ENCODE results near the gene THAP12.
"Not testable (repeated sequence)": the region's sequence is repeated elsewhere in the genome, so short reads cannot be mapped to it uniquely, and the experiment has no call there.

The THAP12 gene, protein sequence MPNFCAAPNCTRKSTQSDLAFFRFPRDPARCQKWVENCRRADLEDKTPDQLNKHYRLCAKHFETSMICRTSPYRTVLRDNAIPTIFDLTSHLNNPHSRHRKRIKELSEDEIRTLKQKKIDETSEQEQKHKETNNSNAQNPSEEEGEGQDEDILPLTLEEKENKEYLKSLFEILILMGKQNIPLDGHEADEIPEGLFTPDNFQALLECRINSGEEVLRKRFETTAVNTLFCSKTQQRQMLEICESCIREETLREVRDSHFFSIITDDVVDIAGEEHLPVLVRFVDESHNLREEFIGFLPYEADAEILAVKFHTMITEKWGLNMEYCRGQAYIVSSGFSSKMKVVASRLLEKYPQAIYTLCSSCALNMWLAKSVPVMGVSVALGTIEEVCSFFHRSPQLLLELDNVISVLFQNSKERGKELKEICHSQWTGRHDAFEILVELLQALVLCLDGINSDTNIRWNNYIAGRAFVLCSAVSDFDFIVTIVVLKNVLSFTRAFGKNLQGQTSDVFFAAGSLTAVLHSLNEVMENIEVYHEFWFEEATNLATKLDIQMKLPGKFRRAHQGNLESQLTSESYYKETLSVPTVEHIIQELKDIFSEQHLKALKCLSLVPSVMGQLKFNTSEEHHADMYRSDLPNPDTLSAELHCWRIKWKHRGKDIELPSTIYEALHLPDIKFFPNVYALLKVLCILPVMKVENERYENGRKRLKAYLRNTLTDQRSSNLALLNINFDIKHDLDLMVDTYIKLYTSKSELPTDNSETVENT

DNA sequence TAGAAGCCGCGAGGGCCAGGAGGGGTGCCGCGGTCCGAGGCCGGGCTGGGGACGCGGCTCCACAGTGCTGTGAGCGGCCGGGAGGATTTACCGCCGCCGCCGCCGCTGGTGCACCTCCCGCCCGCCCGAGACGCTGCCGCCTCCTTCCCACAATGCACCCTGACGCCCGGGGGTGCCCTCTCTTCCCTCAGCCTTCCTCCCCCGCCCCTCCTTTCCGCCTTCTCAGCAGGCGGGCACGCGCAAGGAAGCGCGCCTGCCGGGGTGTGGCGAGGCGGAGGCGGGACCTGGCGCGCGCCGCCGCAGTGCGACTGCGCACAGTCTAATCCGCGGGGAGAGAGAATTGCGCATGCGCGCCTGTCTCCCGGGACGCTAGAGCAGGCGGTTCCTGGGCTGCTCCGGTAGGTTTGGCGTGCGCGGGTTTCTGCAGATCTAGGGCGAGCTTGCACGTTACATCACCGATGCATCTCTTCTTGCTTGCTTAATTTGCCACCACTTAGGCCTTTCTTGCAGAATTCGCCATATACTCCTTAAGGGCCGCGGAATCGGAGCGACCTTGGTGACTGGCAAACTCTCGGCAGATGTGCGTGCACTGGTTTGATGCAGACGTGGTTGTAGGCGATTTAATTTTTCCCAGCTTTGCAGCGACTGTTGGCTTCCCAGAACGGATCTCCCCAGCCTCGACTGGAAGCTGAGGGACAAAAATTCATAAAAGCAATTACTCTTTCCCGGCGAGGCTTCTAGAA, at the start of gene THAP12, which contains the start of gene GVQW3:
TSS of gene THAP12 (minus strand) at position 156 of the 743 bp plus-strand sequence. CDS start 296 bp downstream, outside the sequence.
TSS of gene GVQW3 (plus strand) at position 347 of the 743 bp plus-strand sequence. CDS start 506 bp downstream, outside the sequence.
- H3K9me3 ChIP-seq (ENCODE audit: control insufficient read depth in 2 of 2, low read length in 2 of 2), result no peaks in the 10 kb centered on the region
- peak within 1 kb of the TSS; percentile 95 to 96 for H3K4me3 ChIP-seq (ENCODE audit: low read length in 2 of 2)
- peaks cover 0 to 2% of the 10 kb centered on the region in 2 donors for H3K36me3 ChIP-seq (ENCODE audit: control insufficient read depth in 2 of 2, insufficient read depth in 2 of 2, low read length in 2 of 2)
- peaks cover 21% of the 10 kb centered on the region for H3K4me1 ChIP-seq (ENCODE audit: control insufficient read depth, insufficient read depth, low read length)
- H3K27me3 ChIP-seq (ENCODE audit: control insufficient read depth in 1 of 2, insufficient read depth in 2 of 2, low read length in 2 of 2), result no peaks in the 10 kb centered on the region
- H3K9ac ChIP-seq (ENCODE audit: low read length in 2 of 2), result peak within 1 kb of the TSS; percentile 81 to 85
- H3K27ac ChIP-seq (ENCODE audit: low read length), result peak within 1 kb of the TSS; percentile 64

DNA sequence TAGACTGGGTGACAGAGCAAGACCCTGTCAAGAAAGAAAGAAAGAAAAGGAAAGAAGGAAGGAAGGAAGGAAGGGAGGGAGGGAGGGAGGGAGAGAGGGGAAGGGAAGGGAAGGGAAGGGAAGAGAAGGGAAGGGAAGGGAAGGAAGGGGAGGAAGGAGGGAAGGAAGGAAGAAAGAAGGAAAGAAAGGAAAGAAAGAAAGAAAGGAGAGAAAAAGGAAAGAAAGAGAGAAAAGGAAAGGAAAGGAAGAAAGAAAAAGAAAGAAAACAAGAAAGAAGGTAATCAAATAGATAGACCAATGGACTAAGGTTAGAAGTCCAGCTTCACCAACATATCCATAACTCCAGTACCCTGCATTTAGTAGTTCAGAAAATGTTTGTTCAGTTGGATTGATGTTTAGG, 45.7 kb upstream of the THAP12 start:
- H3K27ac ChIP-seq (ENCODE audit: low read length), result no peak overlapping the region
- H3K36me3 ChIP-seq (ENCODE audit: control insufficient read depth in 2 of 2, insufficient read depth in 2 of 2, low read length in 2 of 2), result no peaks in the 10 kb centered on the region
- no peaks in the 10 kb centered on the region for H3K9me3 ChIP-seq (ENCODE audit: control insufficient read depth in 2 of 2, low read length in 2 of 2)
- H3K9ac ChIP-seq (ENCODE audit: low read length in 2 of 2), result no peak overlapping the region
- no peaks in the 10 kb centered on the region for H3K4me1 ChIP-seq (ENCODE audit: control insufficient read depth, insufficient read depth, low read length)
- H3K4me3 ChIP-seq (ENCODE audit: low read length in 2 of 2), result no peak overlapping the region
- peaks cover 0 to 3% of the 10 kb centered on the region in 2 donors for H3K27me3 ChIP-seq (ENCODE audit: control insufficient read depth in 1 of 2, insufficient read depth in 2 of 2, low read length in 2 of 2)

DNA sequence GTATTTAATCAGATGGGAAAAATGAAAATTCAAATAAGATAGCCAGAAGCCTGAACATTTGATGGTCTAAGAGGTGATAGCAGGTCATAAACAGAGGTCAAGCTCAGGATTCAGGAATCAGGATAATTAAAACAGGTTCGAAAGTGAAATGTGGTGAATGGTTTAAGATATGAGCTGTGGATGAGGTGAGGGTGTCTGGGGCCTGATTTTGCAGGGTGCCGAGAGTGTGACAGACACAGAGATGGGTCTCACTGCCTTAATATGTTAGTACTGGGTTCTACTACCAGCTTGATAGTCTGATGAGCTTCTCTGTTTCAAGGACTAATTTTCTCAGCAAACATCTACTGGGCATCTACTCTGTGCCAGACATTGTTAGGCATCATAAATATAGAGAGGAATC, 44.0 kb upstream of the THAP12 start:
- Histone ChIP-seq H3K4me3 (ENCODE audit: low read length in 2 of 2) (no peak overlapping the region), H3K9me3 (ENCODE audit: control insufficient read depth in 2 of 2, low read length in 2 of 2) (no peaks in the 10 kb centered on the region), H3K27me3 (ENCODE audit: control insufficient read depth in 1 of 2, insufficient read depth in 2 of 2, low read length in 2 of 2) (peaks cover 0 to 3% of the 10 kb centered on the region in 2 donors)

DNA sequence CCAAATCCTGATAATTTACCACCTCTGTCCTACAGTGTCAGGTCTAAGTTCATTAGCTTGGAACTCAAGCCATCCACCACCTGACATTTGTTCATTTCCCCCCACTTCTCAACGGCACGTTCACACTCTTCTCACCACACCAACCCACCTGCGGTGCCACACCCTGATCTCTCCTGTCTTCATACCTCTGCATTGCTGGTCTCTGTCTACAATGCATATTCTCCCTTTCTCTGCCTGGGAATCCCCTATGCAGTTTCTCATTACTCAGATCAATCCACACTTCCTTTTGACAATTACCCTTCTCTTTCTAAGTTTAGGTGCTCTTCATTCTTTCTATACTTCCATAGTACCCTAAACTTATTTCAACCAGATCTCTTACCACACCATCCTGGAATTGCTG, 43.4 kb upstream of the THAP12 start:
- Histone ChIP-seq H3K27me3 (ENCODE audit: control insufficient read depth in 1 of 2, insufficient read depth in 2 of 2, low read length in 2 of 2) (peaks cover 0 to 3% of the 10 kb centered on the region in 2 donors), H3K9me3 (ENCODE audit: control insufficient read depth in 2 of 2, low read length in 2 of 2) (no peaks in the 10 kb centered on the region), H3K36me3 (ENCODE audit: control insufficient read depth in 2 of 2, insufficient read depth in 2 of 2, low read length in 2 of 2) (no peaks in the 10 kb centered on the region), H3K27ac (ENCODE audit: low read length) (no peak overlapping the region), H3K9ac (ENCODE audit: low read length in 2 of 2) (no peak overlapping the region), H3K4me3 (ENCODE audit: low read length in 2 of 2) (no peak overlapping the region), H3K4me1 (ENCODE audit: control insufficient read depth, insufficient read depth, low read length) (no peaks in the 10 kb centered on the region)

More for the DNA sequence above, 44.0 kb upstream of the THAP12 start:
- H3K4me1 ChIP-seq (ENCODE audit: control insufficient read depth, insufficient read depth, low read length), result no peaks in the 10 kb centered on the region
- H3K27ac ChIP-seq (ENCODE audit: low read length), result no peak overlapping the region
- no peak overlapping the region for H3K9ac ChIP-seq (ENCODE audit: low read length in 2 of 2)
- H3K36me3 ChIP-seq (ENCODE audit: control insufficient read depth in 2 of 2, insufficient read depth in 2 of 2, low read length in 2 of 2), result no peaks in the 10 kb centered on the region

DNA sequence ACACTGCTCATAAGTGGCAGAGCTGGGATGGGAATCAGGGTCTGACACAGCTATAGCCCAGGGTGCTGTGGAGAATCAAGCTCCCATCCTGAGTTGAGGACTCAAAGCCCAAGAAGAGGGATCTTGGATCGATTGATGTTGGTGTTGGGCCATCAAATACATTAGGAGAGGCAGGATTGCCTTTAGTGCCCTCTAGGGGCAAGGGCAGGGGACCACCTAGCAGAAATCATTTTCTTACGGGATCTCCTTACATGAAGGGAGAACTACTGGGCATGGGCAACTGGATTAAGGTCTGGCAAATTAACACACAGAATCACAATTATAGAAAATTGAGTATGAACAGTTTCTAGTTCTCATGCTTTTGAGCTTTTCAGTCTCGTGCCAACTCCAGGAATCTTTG, 39.0 kb upstream of the THAP12 start:
- Histone ChIP-seq H3K4me1 (ENCODE audit: control insufficient read depth, insufficient read depth, low read length) (no peaks in the 10 kb centered on the region), H3K27me3 (ENCODE audit: control insufficient read depth in 1 of 2, insufficient read depth in 2 of 2, low read length in 2 of 2) (peaks cover 0 to 3% of the 10 kb centered on the region in 2 donors), H3K9me3 (ENCODE audit: control insufficient read depth in 2 of 2, low read length in 2 of 2) (no peaks in the 10 kb centered on the region), H3K36me3 (ENCODE audit: control insufficient read depth in 2 of 2, insufficient read depth in 2 of 2, low read length in 2 of 2) (no peaks in the 10 kb centered on the region), H3K27ac (ENCODE audit: low read length) (no peak overlapping the region), H3K4me3 (ENCODE audit: low read length in 2 of 2) (no peak overlapping the region), H3K9ac (ENCODE audit: low read length in 2 of 2) (no peak overlapping the region)

DNA sequence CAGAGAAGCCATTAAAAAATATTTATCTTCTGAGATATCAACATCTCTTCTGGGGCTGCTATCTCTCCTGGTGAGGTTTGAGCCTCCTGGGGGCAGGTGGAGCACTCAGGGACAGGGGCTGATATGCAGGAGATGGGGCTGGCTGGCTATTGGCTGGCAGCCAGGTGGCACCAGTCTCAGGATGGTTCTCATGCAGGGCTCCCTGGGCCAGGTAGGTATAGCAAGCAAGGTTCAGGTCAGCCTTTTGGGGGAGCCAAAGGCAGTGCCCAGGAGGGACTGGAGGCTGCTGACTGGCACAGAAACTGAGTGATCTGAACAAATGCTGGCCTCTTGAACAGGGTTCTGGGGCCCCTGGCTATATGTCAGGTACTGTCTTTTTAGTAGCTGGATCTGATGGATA, 34.1 kb upstream of the THAP12 start:
- H3K27me3 ChIP-seq (ENCODE audit: control insufficient read depth in 1 of 2, insufficient read depth in 2 of 2, low read length in 2 of 2), result peaks cover 0 to 2% of the 10 kb centered on the region in 2 donors
- H3K9ac ChIP-seq (ENCODE audit: low read length in 2 of 2), result no peak overlapping the region
- H3K27ac ChIP-seq (ENCODE audit: low read length), result no peak overlapping the region
- H3K4me1 ChIP-seq (ENCODE audit: control insufficient read depth, insufficient read depth, low read length), result no peaks in the 10 kb centered on the region
- no peaks in the 10 kb centered on the region for H3K9me3 ChIP-seq (ENCODE audit: control insufficient read depth in 2 of 2, low read length in 2 of 2)
- no peak overlapping the region for H3K4me3 ChIP-seq (ENCODE audit: low read length in 2 of 2)
- no peaks in the 10 kb centered on the region for H3K36me3 ChIP-seq (ENCODE audit: control insufficient read depth in 2 of 2, insufficient read depth in 2 of 2, low read length in 2 of 2)

DNA sequence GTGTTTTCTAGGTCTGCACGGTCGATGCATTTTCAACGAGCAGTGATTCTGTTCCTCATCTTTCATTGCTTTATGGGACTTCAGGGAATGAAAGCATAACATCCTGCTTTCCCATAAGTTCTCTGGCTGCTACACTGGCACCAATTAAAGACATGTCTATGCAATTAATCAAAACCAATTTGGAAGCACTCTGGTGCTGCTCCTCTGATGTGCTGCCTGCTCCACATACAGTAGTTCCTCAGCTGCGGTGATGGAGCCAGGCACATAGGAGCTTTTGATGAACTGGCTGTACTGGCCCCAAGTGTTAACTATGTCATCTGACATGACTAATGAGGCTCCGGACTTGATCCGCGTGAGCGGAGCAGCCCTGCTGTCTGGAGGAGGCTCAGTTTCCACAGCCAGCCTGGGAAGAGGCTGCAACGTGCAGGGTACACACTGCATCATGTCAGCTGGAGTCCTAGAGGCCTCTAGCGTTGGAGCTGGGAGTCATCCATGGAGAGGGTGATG, 30.0 kb upstream of the THAP12 start:
- H3K36me3 ChIP-seq (ENCODE audit: control insufficient read depth in 2 of 2, insufficient read depth in 2 of 2, low read length in 2 of 2), result no peaks in the 10 kb centered on the region
- H3K27ac ChIP-seq (ENCODE audit: low read length), result no peak overlapping the region

DNA sequence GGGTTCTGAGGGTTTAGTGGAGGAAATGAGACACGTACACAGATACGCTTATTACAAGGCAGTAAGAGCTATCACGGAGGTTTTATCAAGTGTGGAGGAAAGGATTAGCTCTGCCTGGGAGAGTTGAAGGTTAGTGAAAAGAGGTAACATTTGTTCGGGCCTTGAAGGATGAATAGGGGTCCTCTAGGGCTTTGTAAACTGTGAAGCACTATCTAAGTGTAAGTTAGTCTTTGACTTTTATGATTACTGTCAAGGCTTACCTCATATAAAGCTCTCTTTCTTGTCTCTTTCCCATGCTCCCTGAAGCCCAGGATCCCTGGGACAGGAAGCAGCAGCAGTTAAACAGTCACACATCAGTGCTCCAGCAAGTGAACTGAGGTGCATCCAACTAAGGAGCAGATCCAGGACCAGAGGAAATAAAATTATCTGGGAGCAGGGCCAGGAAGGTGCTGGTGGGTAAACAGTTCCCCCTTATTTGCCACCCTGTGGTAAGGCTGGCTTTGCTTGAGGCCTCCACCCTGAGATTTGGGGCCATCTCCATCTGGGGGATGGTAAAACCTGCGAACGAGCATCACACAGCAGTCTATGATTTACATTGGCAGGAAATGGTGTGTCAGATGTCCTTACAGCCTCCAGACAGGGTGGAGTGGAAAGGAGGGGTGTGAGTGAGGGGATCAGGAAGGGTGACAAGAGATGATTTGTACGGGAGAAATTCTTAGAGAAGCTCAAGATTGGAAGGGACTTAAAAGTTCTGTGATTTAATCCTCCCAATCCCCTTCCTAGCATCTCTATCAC, 27.4 kb upstream of the THAP12 start:
- no peak overlapping the region for H3K9ac ChIP-seq (ENCODE audit: low read length in 2 of 2)
- H3K27me3 ChIP-seq (ENCODE audit: control insufficient read depth in 1 of 2, insufficient read depth in 2 of 2, low read length in 2 of 2), result peaks cover 0 to 2% of the 10 kb centered on the region in 2 donors
- H3K27ac ChIP-seq (ENCODE audit: low read length), result no peak overlapping the region
- H3K4me1 ChIP-seq (ENCODE audit: control insufficient read depth, insufficient read depth, low read length), result no peaks in the 10 kb centered on the region
- no peaks in the 10 kb centered on the region for H3K9me3 ChIP-seq (ENCODE audit: control insufficient read depth in 2 of 2, low read length in 2 of 2)
- H3K36me3 ChIP-seq (ENCODE audit: control insufficient read depth in 2 of 2, insufficient read depth in 2 of 2, low read length in 2 of 2), result no peaks in the 10 kb centered on the region
- H3K4me3 ChIP-seq (ENCODE audit: low read length in 2 of 2), result no peak overlapping the region

More for the DNA sequence above, 30.0 kb upstream of the THAP12 start:
- Histone ChIP-seq H3K27me3 (ENCODE audit: control insufficient read depth in 1 of 2, insufficient read depth in 2 of 2, low read length in 2 of 2) (peaks cover 0 to 2% of the 10 kb centered on the region in 2 donors), H3K4me1 (ENCODE audit: control insufficient read depth, insufficient read depth, low read length) (no peaks in the 10 kb centered on the region), H3K9ac (ENCODE audit: low read length in 2 of 2) (no peak overlapping the region), H3K9me3 (ENCODE audit: control insufficient read depth in 2 of 2, low read length in 2 of 2) (no peaks in the 10 kb centered on the region), H3K4me3 (ENCODE audit: low read length in 2 of 2) (no peak overlapping the region)

DNA sequence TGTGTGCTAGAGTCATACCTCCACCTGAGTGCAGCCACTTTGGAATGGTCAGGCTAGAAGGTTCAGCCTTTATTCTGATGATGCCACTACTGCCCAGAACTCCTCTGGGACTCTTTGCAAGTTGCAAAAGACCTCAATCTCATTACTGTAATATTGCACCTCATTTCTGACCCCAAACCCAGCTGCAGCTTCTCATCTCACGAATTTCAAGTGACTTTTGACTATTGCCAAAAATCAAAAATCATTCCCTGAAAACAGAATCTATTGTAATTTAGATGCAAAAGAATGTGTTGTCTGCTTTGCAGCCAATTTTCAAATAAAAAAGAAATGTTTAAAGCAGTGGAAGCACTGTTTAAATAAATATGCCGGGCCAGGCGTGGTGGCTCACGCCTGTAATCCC, 25.4 kb upstream of the THAP12 start:
- H3K9me3 ChIP-seq (ENCODE audit: control insufficient read depth in 2 of 2, low read length in 2 of 2), result no peaks in the 10 kb centered on the region

DNA sequence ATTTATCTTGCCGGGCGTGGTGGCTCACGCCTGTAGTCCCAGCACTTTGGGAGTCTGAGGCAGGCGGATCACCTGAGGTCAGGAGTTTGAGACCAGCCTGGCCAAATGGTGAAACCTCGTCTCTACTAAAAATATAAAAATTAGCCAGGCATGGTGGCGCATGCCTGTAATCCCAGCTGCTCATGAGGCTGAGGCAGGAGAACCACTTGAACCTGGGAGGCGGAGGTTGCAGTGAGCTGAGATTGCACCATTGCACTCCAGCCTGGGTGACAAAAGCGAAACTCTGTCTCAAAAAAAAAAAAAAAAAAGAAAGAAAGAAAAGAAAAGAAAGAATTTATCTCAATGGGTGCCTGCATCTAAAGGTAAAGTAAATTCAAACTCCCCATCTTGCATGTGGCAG, 20.6 kb upstream of the THAP12 start:
- not testable (repeated sequence) for H3K9ac ChIP-seq (ENCODE audit: low read length in 2 of 2); H3K27me3 ChIP-seq (ENCODE audit: control insufficient read depth in 1 of 2, insufficient read depth in 2 of 2, low read length in 2 of 2); H3K27ac ChIP-seq (ENCODE audit: low read length); H3K4me1 ChIP-seq (ENCODE audit: control insufficient read depth, insufficient read depth, low read length); H3K4me3 ChIP-seq (ENCODE audit: low read length in 2 of 2); H3K9me3 ChIP-seq (ENCODE audit: control insufficient read depth in 2 of 2, low read length in 2 of 2); H3K36me3 ChIP-seq (ENCODE audit: control insufficient read depth in 2 of 2, insufficient read depth in 2 of 2, low read length in 2 of 2)

More for the DNA sequence above, 25.4 kb upstream of the THAP12 start:
- H3K4me3 ChIP-seq (ENCODE audit: low read length in 2 of 2), result no peak overlapping the region
- no peaks in the 10 kb centered on the region for H3K27me3 ChIP-seq (ENCODE audit: control insufficient read depth in 1 of 2, insufficient read depth in 2 of 2, low read length in 2 of 2)
- H3K27ac ChIP-seq (ENCODE audit: low read length), result no peak overlapping the region
- no peaks in the 10 kb centered on the region for H3K36me3 ChIP-seq (ENCODE audit: control insufficient read depth in 2 of 2, insufficient read depth in 2 of 2, low read length in 2 of 2)
- no peaks in the 10 kb centered on the region for H3K4me1 ChIP-seq (ENCODE audit: control insufficient read depth, insufficient read depth, low read length)
- no peak overlapping the region for H3K9ac ChIP-seq (ENCODE audit: low read length in 2 of 2)
